Fibroblast of peridontal ligament (primary cell): ENCODE results near the gene MEIOB.
"Not testable (repeated sequence)": the region's sequence is repeated elsewhere in the genome, so short reads cannot be mapped to it uniquely, and the experiment has no call there.

Source experiments
- DNase-seq: peaks from one replicate; pipeline ENCODE4 v3.0.0-alpha.2; 2010; ENCODE audit errors: extremely low read depth

Gene MEIOB

DNA sequence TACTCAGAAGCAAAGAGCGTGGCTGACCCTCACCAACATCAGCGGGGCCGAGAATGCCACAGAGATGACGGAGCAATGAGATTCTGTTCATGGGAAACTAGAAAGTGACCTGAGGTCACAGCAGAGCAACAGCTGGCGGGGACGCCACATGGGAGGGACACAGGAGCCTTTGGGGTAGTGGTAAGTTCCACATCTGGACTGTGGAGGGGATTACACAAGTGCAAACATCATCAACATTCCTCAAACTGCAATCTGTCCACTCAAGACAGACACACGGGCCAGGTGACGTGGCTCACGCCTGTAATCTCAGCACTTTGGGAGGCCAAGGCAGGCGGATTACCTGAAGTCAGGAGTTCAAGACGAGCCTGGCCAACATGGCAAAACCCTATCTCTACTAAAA is 56.5 kb downstream of the MEIOB start:
- DNase-seq: no peak

DNA sequence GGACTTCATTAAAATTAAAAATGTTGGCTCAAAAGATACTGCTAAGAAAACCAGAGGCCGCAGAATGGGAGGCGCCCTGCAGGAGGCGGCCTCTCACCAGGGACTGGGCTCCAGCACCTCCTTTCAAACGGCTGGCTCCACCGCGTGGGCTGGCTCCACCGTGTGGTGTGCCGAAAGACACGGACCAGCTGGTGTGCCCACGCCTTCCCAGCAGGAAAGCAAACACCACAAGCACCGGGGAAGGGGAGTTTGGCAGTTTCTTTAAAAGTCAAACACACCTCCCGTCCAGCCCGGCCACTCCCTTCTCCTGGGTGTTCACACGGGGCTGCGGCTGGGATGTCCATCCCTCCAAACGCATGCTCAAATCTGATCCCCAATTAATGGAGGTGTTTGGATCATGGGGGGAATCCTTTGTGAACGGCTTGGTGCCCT is 59.2 kb downstream of the MEIOB start:
- DNase-seq: peak; percentile 59

DNA sequence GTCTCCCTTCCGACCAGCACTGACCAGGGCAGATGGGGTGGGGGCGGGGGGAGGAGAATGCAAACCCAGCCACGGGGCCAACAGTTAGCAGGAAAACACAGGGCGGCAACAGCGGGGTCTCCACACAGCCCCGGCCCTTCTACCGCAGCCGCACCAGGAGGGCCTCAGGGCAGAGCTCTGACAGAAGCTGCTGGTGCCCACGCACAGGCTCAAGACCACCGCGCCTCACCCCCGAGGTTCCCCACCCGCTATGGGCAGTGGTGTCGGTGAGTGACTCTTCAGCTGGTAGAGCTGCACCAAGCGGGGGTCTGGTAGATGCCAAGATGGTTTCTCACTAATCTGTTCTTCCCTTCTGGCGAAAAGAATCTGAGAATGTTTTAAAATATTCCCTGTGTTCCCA is 61.4 kb downstream of the MEIOB start:
- no peak for DNase-seq

DNA sequence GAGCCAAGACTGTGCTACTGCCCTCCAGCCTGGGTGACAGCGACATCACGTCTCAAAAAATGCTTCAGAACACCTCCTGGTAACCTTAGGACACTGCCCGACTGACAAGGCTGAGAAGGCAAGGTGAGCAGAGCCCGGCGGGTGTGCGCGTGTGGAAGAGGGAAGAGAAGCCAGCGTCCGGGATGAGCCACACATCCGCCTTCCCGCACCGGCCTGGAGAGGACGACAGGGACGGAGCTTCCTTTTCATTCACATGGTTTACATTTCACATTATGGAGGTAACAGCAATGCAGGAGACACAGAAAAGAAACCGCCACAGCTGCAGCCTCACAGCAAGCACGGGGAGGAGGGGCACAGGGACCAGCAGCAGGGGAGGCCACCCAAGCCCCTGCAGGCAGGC is 61.9 kb downstream of the MEIOB start:
- DNase-seq: no peak

DNA sequence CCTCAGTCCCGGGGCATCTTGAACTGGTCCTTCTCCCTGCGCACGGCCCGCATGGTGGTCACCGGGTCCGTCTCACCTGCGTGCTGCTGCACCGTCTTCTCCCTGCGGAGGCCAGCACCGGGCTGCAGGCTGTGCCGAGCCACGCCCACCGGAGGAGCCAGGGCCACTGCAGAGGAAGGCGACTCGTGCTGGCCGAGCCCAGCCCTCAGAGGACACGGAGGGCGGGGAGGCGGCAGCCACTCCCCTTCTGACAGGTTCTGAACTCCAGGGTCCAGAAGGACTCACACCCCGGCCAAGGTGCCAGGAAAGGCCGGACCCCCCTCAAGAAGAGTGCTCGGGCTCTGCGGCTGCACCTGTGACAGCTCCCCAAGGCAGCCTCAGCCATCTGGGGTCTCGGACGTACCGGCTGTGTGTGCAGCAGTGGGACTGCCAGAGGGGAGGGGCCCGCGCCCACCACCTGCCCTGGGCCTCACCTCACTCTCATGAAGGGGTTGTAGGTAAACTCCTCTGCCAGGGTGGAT is 62.6 kb downstream of the MEIOB start:
- no peak for DNase-seq

DNA sequence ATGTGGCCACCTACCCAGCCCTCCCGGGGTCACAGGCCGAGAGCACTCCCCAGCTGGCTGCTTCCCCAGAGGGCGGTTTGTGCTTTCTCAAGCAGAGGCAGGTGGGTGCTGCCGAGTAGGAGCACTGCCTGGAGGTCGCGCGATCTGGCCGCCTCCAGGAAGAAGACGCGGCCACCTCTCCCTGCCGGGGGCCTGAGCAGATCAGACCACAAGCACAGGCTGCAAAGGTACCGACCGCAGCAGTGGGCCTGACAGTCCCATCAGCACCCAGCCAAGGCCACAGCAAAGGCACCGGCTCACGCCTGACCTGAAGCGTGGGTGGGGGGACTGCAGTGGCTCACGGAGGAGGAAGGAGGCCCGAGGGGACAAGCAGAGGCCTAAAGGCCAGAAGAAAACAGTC is 63.3 kb downstream of the MEIOB start:
- DNase-seq: no peak

DNA sequence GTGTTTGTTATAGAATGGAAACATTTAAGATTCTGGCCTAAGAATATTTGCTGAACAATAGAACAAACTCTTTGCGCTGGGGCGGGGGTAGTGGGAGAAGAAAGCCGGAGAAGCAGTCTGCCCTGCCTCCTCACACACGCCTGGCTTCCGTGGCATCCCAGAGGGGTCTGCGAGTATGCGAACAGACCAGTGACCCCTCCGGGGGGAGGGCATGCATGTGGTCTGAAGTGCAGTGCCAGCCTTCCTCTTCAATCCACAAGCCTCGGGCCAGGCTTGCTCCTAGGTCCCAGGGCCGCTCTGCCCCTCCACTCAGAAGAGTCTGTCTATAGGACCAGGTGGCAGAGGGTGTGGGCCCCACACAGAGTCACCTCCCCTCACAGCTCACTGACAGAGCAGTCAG is 64.3 kb downstream of the MEIOB start:
- no peak for DNase-seq

DNA sequence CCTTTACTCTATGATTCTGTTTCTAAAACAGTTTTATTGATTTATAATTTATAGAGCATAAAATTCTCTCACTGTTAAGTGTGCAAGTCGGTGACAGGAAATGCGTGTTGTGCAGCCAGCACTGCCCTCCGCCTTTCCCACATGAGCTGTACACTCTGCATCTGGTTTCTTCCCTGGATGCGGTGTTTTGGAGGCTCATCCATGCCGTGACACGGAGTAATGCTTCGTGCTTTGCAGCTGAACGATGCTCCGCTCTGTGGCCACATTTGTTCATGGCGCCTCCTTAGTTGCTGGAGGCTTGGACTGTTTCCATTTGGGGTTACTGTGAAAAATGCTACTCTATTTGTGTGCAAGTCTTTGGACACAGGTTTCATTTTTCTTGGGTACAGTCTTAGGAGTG is 71.3 kb downstream of the MEIOB start:
- no peak for DNase-seq

DNA sequence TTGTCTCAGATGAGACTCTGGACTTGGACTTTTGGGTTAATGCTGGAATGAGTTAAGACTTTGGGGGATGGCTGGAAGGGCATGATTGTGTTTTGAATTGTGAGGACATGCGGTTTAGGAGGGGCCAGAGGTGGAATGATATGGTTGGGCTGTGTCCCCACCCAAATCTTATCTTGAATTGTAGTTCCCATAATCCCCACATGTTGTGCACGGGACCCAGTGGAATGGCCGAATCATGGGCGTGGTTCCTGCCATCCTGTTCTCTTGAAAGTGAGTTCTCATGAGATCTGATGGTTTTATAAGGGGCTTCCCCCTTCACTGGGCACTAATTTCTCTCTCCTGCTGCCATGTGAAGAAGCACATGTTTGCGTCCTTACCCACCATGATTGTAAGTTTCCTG is 72.7 kb downstream of the MEIOB start:
- not testable (repeated sequence) for DNase-seq

DNA sequence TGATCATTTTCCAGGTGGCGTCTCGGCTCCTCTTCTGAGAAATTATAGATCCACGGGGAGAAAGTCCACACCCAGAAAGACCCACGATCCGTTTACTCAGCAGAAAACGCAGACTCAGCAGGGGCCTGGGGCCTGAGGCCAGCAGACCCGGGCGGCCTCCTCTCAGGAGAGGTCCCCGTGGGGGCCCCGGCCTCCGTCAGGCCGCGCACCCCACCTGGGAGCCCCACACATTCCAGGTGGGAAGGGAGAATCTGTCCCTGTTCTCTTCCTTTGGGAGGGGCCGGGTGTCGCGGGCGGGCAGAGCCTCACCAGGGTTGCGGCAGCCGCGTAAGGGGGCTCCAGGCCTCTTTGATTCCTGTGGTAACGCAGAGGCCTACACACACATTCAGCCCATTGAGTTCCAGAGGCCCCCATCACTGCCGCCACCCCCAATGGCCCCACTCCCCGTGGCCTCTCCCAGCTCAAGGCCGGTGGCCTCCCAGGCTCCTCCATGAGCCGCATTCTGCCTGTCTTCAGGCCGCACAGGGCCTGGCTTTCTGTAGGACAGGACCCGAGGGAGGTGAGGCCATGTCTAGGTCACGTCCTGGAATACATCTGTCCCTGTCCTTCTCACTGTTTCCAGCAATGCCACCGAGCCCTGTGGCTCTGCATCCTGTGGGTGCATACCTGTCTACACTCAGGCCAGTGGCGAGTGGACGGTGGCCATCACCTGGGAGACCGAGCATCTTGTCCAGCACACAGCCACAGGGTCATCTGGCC is 76.9 kb downstream of the MEIOB start:
- DNase-seq: no peak

DNA sequence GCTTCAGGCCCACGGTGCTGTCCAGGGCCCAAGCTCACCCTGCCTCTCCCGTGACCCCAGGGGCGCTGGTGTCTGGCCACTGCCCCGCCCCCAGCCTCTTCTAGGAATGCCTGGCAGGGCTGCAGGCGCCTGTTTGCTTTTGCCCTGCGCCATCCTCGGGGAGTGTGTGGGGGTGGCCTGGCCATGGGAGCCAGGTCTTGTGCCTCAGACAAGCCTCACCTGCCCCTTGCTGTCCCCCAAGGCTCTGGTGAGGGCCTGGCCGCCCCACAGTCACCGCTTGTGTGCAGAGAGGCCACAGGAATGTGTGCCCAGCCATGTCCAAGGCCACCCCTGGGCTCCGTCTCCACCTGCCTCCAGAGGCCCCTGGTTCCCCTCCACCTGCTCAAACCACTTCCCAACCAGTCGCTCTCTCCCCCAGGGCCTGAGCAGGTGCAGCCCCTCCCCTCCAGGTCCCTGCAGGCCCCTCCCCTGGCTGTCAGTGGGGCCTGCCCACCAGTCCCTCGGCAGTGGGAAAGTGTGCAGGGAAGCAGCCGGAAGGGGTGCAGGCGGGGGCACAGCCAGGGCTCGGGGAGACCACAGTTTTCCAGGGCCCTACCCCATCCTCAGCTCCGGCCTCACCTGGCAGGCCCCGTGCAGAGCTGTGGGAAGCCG is 77.6 kb downstream of the MEIOB start:
- no peak for DNase-seq

DNA sequence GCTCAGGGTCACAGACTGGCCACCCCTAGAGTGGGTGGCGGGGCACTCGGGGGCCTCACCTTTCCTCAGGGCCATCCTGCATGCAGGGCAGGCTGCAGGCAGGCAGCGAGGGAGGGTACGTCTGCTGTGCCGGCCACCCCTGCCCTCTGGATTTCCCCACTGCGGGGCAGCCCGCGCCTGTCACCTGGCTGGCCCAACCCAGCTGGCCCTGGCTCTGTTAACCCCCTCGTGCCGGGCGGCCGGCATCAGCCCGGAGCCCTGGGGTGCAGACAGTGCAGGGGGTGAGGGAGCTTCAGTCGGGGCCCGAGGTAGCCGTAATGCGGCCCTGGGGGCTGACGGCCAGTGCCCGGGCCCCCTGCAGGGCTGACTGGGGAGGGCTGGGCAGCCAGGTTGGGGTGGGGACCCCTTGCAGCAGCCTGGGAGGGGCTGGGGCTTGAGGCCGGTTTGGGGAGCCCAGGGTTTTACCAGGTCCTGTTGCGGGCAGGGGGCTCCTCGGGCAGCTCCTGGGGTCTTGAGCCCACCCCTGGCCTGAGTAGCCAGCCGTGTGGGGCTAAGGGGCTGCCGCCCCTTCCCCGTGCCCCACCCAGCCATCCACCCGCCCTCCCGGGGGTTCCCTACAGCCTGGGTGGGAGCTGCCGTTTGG is 78.3 kb downstream of the MEIOB start, which contains the start of gene IGFALS:
IGFALS (minus strand) TSS at position 128 of the 643 bp plus-strand sequence; CDS start at position 75, 53 bp downstream.
- no peak for DNase-seq

DNA sequence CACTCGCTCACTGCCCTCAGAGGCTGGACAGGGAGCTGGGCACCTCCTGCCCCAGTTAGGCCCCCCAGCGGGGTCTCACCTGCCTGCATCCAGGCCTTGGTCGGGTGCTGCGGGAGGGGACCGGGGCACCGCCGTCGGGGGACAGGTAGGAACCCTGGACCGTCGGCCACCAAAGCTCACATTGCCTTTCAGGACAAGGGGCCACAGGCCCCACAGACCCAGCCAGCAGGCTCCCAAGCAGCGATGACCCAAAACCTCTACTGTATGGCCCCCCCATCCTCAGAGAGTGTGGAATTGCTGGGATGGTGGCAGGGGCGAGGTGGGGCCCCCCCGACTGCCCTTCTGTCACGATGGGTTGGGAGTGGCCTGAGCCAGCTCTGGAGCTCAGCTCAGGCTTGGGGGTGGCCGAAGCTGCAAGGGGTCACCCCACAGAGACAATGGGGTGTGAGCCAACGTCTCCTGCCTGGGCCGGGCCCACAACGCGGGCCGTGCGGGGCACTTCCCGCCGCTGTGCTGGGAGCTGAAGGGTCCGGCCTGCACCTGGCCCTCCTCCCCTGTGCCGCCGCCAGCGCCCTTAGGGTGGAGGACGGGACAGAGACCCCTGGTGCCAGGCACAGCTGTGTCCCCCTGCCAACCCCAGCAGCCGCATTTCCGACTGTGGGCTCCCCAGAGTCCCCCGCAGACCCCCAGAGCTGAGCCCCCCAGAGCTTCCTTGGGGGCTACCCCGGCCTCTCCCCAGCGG is 79.0 kb downstream of the MEIOB start:
- no peak for DNase-seq

DNA sequence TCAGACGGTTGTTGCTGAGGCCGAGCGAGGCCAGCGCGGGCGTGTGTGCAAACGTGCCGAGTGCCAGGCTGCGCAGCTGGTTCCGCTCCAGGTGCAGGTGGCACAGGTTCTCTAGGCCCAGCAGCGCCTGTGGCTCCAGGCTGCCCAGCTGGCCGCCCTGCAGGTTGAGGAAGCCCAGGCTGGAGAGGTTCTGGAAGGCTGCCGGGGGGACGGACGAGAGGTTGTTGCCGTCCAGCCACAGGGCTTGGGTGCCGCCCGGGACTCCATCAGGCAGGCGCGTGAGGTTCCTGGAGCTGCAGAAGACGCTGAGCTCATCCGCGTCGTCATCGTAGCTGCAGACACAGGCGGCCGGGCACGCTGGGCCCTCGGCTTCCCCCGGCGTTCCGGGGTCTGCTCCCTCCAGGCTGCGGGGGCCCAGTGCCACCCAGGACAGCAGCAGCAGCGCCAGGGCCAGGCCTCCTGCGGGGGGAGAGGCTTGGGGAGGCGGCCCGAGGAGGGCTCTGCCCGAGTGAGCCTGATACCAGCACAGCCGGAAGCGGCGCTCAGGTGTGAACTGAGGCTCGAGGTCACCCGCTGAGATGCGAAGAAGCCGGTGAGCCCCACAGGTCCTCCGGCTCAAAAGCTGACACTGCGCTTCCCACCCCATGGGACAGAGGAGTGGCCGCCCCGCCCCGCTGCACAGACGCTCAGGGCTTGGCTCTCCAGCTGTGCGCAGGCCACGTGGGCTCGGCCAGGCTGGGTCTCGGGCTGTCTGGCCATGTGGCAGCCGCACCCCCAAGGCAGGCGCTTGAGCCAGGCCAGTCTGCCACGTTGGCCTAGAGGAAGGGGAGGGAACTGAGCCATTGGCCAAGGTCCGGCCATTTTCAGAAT is 79.8 kb downstream of the MEIOB start:
- no peak for DNase-seq

DNA sequence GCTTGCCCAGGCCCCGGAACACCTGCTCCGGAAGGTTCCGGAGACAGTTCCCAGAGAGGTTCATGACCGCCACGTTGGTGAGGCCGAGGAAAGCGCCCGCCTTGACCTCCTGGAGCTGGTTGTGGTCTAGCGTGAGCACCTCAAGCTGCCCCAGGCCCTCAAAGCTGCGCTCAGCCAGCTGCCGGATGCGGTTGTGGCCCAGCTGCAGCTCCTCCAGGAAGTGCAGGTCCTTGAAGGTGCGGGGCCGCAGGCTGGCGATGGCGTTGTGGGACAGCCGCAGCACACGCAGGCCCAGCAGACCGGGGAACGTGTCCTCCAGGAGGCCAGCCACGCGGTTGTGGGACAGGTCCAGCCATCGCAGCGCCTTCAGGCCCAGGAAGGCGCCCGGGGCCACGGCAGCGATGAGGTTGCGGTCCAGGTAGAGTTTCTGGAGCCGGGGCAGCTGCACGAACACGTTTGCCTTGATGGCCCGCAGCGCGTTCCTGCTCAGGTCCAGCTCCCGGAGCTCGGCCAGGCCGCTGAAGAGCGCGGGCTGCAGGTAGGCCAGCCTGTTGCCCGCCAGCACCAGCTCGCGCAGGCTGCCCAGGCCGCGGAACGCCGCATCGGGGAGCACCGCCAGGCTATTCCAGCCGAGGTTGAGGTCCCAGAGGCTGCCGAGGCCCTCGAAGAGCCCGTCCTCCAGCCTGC is 80.6 kb downstream of the MEIOB start:
- no peak for DNase-seq

DNA sequence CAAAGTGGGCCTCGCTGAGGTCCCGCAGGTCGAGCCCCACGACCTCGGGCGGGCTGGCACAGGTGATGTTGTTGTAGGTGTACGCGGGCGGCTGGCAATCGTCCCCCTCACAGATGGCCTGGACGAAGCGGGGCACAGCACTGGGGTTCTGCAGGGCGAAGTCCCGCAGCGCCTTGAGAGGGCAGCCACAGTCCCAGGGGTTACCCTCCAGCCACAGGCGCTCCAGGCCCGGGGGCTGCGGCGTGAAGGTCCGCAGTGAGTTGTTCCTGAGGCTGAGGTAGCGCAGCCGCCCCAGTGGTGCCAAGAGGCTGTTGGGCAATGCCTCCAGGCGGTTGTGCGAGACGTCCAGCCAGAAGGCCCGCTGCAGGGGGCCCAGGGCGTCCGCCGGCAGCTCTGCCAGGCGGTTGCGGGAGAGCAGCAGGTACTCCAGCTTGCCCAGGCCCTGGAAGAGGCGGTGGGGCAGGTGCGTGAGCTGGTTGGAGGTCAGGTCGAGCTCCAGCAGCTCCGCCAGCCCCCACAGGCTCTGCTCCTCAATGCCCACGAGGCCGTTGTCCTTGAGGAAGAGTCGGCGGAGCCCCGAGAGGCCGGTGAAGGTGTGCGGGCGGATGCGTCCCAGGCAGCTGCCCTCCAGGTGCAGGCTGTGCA is 81.2 kb downstream of the MEIOB start:
- DNase-seq: no peak

DNA sequence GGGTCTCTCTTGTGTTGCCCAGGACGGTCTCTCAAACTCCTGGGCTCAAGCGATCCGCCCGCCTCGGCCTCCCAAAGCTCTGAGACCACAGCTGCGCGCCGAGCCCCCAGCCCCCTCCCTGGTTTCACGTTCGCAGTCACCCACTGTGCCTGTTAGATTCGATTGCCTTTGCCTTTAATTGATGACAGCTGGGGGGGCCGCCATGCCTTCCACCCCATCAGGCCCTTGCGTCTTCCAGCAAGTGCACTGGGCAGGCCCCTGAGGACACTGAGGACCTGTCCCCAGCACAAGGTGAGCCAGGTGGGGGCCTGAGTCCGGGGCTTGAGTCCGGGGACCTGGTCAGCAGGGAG is 81.7 kb downstream of the MEIOB start:
- DNase-seq: no peak

DNA sequence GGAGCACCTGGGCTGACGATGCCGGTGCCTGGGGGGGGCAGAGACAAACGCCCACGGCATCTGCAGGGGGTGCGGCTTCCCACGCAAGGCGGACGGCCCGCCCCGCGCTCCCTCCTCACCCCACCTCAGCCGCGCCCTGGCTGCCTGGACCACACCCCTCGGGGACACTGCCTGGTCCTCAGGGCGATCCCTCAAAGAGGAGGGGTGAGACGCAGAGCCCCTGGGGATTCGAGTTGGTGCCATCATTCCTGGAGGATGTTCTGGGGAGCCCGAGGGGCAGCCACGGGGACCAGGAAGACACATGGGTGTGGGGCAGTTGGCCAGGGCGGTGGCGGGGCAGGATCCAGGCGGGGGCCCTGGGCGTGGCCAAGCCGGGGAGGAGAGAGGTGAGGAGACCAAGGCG is 82.3 kb downstream of the MEIOB start:
- DNase-seq: no peak

DNA sequence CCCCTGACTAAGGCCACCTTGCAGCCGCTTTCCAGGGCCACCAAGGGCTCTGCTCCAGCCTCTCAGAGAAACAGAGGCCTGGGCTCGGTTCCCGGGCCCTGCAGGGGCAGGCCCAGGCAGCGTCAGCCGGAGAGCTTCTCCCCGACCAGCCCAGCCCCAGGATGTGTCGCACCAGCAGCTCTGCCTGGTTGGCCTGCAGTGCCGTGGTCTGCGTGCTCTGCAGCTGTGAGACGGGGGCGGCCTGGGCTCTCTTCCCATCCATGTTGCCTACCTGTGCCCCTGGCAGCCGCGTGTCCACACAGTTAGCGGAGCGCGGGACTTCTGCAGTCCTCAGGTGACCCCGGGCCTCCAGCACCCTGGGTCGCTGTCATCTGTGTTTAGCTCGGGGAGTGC is 83.3 kb downstream of the MEIOB start:
- no peak for DNase-seq

DNA sequence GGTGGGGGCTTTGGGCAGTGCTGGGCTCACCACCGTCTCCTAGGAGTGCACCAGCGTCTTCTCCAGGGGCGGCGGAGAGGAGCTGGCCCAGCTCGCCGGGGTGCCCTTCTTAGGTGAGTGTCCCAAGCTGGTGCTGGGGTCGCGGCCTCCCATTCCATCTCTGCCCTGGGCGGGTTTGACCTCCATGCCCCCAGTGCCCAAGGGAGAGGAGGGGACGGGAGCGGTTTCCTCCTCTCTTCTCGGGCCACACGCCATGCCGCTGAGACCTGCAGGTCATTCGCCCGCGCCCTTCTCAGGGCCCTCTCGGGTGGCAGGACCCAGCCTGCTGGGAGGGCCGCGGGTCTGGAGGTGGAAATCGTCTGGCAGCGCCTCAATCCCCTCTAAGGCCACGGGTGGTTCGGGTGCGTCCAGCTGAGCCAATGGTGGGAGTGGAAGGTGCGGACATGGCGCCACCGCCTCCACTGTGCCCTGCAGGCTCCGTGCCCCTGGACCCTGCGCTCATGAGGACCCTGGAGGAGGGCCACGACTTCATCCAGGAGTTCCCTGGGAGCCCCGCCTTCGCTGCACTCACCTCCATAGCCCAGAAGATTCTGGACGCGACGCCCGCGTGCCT is 83.8 kb downstream of the MEIOB start:
- DNase-seq: no peak
